Body of pancreas (tissue), 4 donors: Measurements from ENCODE around the gene RIIAD1.

Source experiments
- POLR2A ChIP-seq, 3 donors: fragments of 450-650 bp; IDR thresholded peaks; one replicate each; pipeline ENCODE4 v1.6.1; 2016; ENCODE audit warnings: antibody characterized with exemption in 3 of 3, mild to moderate bottlenecking in 2 of 3
- TF ChIP-seq, protein P1 (sequence below), 7 experiments: fragments of 450-650 bp in 4 of 7; fragments of 200-600 bp in 3 of 7; sonication (generic) in 3 of 7; IDR thresholded peaks; one replicate each; pipeline ENCODE4 v1.5.1; 2016 to 2019; ENCODE audit warnings: antibody characterized with exemption in 7 of 7

- TF ChIP-seq, protein P1, sequence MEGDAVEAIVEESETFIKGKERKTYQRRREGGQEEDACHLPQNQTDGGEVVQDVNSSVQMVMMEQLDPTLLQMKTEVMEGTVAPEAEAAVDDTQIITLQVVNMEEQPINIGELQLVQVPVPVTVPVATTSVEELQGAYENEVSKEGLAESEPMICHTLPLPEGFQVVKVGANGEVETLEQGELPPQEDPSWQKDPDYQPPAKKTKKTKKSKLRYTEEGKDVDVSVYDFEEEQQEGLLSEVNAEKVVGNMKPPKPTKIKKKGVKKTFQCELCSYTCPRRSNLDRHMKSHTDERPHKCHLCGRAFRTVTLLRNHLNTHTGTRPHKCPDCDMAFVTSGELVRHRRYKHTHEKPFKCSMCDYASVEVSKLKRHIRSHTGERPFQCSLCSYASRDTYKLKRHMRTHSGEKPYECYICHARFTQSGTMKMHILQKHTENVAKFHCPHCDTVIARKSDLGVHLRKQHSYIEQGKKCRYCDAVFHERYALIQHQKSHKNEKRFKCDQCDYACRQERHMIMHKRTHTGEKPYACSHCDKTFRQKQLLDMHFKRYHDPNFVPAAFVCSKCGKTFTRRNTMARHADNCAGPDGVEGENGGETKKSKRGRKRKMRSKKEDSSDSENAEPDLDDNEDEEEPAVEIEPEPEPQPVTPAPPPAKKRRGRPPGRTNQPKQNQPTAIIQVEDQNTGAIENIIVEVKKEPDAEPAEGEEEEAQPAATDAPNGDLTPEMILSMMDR (IDR thresholded peaks at IDR 0.05): no peak
- TF ChIP-seq POLR2A (IDR thresholded peaks at IDR 0.05): no peak
Measured at GRCh38 chr1:151777317-151777716, 56.0 kb downstream of the RIIAD1 start.
